HEK293 (cell line): ENCODE measurements around the gene BACH2.

ENCODE experiments used
- GLI4 ChIP-seq: fragments of 450-650 bp; formaldehyde crosslinking; IDR thresholded peaks from 2 replicates; pipeline ENCODE4 v1.5.1; 2016; ENCODE audit warnings: missing biosample characterization, missing genetic modification characterization
- IKZF3 ChIP-seq: fragments of 450-650 bp; IDR thresholded peaks from 2 replicates; pipeline ENCODE4 v1.5.0; 2018; ENCODE audit warnings: missing biosample characterization, mild to moderate bottlenecking, missing genetic modification characterization, moderate library complexity
- KLF16 ChIP-seq: fragments of 450-650 bp; formaldehyde crosslinking; IDR thresholded peaks from 2 replicates; pipeline ENCODE4 v1.5.1; 2017; ENCODE audit warnings: missing biosample characterization, missing genetic modification characterization
- KLF9 ChIP-seq: fragments of 450-650 bp; formaldehyde crosslinking; IDR thresholded peaks from 2 replicates; pipeline ENCODE4 v1.5.1; 2016; ENCODE audit warnings: missing biosample characterization, missing genetic modification characterization, low read depth
- OSR2 ChIP-seq: fragments of 450-650 bp; formaldehyde crosslinking; IDR thresholded peaks from 2 replicates; pipeline ENCODE4 v1.5.1; 2016; ENCODE audit warnings: missing biosample characterization, missing genetic modification characterization
- SALL2 ChIP-seq: fragments of 450-650 bp; formaldehyde crosslinking; IDR thresholded peaks from 2 replicates; pipeline ENCODE4 v1.5.0; 2017; ENCODE audit warnings: missing biosample characterization, mild to moderate bottlenecking, missing genetic modification characterization, borderline replicate concordance
- SCRT2 ChIP-seq: fragments of 450-650 bp; formaldehyde crosslinking; IDR thresholded peaks from 2 replicates; pipeline ENCODE4 v1.5.1; 2016; ENCODE audit warnings: missing biosample characterization, missing genetic modification characterization
- SP3 ChIP-seq: fragments of 450-650 bp; formaldehyde crosslinking; IDR thresholded peaks from 2 replicates; pipeline ENCODE4 v1.5.1; 2016; ENCODE audit warnings: missing biosample characterization, missing genetic modification characterization
- ZBTB8A ChIP-seq: fragments of 450-650 bp; formaldehyde crosslinking; IDR thresholded peaks from 2 replicates; pipeline ENCODE4 v1.5.1; 2016; ENCODE audit warnings: missing biosample characterization, missing genetic modification characterization
- ZFP69B ChIP-seq: fragments of 450-650 bp; formaldehyde crosslinking; IDR thresholded peaks from 2 replicates; pipeline ENCODE4 v1.5.1; 2016; ENCODE audit warnings: missing biosample characterization, missing genetic modification characterization
- ZIC2 ChIP-seq: fragments of 450-650 bp; formaldehyde crosslinking; IDR thresholded peaks from 2 replicates; pipeline ENCODE4 v1.5.1; 2016; ENCODE audit warnings: missing biosample characterization, missing genetic modification characterization
- ZNF138 ChIP-seq: fragments of 450-650 bp; formaldehyde crosslinking; IDR thresholded peaks from 2 replicates; pipeline ENCODE4 v1.5.1; 2016; ENCODE audit warnings: missing biosample characterization, missing genetic modification characterization, borderline replicate concordance
- ZNF140 ChIP-seq: fragments of 450-650 bp; formaldehyde crosslinking; IDR thresholded peaks from 2 replicates; pipeline ENCODE4 v1.5.1; 2016; ENCODE audit warnings: missing biosample characterization, missing genetic modification characterization
- ZNF214 ChIP-seq: fragments of 450-650 bp; formaldehyde crosslinking; IDR thresholded peaks from 2 replicates; pipeline ENCODE4 v1.5.1; 2017; ENCODE audit warnings: missing biosample characterization, mild to moderate bottlenecking, missing genetic modification characterization, borderline replicate concordance
- ZNF366 ChIP-seq: fragments of 450-650 bp; formaldehyde crosslinking; conservative IDR thresholded peaks from 2 replicates; pipeline ENCODE4 v1.5.1; 2016; ENCODE audit warnings: missing biosample characterization, missing genetic modification characterization
- ZNF394 ChIP-seq: fragments of 450-650 bp; formaldehyde crosslinking; IDR thresholded peaks from 2 replicates; pipeline ENCODE4 v1.5.1; 2016; ENCODE audit warnings: missing biosample characterization, missing genetic modification characterization, mild to moderate bottlenecking, moderate library complexity, borderline replicate concordance
- ZNF423 ChIP-seq: fragments of 450-650 bp; formaldehyde crosslinking; IDR thresholded peaks from 2 replicates; pipeline ENCODE4 v1.5.1; 2016; ENCODE audit warnings: missing biosample characterization, missing genetic modification characterization
- ZNF510 ChIP-seq: fragments of 450-650 bp; formaldehyde crosslinking; IDR thresholded peaks from 2 replicates; pipeline ENCODE4 v1.5.1; 2018; ENCODE audit warnings: mild to moderate bottlenecking, missing genetic modification characterization, missing biosample characterization; ENCODE audit not compliant: insufficient replicate concordance
- ZNF530 ChIP-seq: fragments of 450-650 bp; formaldehyde crosslinking; IDR thresholded peaks from 2 replicates; pipeline ENCODE4 v1.5.1; 2016; ENCODE audit warnings: low read depth, missing biosample characterization, missing genetic modification characterization
- ZNF544 ChIP-seq: fragments of 450-650 bp; formaldehyde crosslinking; IDR thresholded peaks from 2 replicates; pipeline ENCODE4 v1.5.0; 2017; ENCODE audit warnings: missing biosample characterization, missing genetic modification characterization
- ZNF560 ChIP-seq: fragments of 450-650 bp; formaldehyde crosslinking; IDR thresholded peaks from 2 replicates; pipeline ENCODE4 v1.5.1; 2017; ENCODE audit warnings: missing biosample characterization, missing genetic modification characterization, borderline replicate concordance
- ZNF677 ChIP-seq: fragments of 450-650 bp; IDR thresholded peaks from 2 replicates; pipeline ENCODE4 v1.5.0; 2018; ENCODE audit warnings: missing biosample characterization, mild to moderate bottlenecking, missing genetic modification characterization, moderate library complexity
- TF ChIP-seq, protein P1 (sequence below): fragments of 450-650 bp; formaldehyde crosslinking; IDR thresholded peaks from 2 replicates; pipeline ENCODE4 v1.5.1; 2017; ENCODE audit warnings: missing biosample characterization, missing genetic modification characterization
- TF ChIP-seq, protein P2 (sequence below): fragments of 450-650 bp; formaldehyde crosslinking; IDR thresholded peaks from 2 replicates; pipeline ENCODE4 v1.5.1; 2016; ENCODE audit warnings: missing biosample characterization, missing genetic modification characterization
- TF ChIP-seq, protein P3 (sequence below): fragments of 450-650 bp; formaldehyde crosslinking; IDR thresholded peaks from 2 replicates; pipeline ENCODE4 v1.5.1; 2016; ENCODE audit warnings: missing biosample characterization, missing genetic modification characterization
- TF ChIP-seq, protein P4 (sequence below): fragments of 450-650 bp; formaldehyde crosslinking; IDR thresholded peaks from 2 replicates; pipeline ENCODE4; 2016; ENCODE audit warnings: missing biosample characterization, missing genetic modification characterization
- TF ChIP-seq, protein P5 (sequence below): fragments of 450-650 bp; formaldehyde crosslinking; IDR thresholded peaks from 2 replicates; pipeline ENCODE4 v1.5.1; 2016; ENCODE audit warnings: missing biosample characterization, missing genetic modification characterization
- TF ChIP-seq, protein P6 (sequence below): fragments of 450-650 bp; formaldehyde crosslinking; IDR thresholded peaks from 2 replicates; pipeline ENCODE4 v1.5.1; 2016; ENCODE audit warnings: missing biosample characterization, missing genetic modification characterization, borderline replicate concordance

Gene BACH2

DNA sequence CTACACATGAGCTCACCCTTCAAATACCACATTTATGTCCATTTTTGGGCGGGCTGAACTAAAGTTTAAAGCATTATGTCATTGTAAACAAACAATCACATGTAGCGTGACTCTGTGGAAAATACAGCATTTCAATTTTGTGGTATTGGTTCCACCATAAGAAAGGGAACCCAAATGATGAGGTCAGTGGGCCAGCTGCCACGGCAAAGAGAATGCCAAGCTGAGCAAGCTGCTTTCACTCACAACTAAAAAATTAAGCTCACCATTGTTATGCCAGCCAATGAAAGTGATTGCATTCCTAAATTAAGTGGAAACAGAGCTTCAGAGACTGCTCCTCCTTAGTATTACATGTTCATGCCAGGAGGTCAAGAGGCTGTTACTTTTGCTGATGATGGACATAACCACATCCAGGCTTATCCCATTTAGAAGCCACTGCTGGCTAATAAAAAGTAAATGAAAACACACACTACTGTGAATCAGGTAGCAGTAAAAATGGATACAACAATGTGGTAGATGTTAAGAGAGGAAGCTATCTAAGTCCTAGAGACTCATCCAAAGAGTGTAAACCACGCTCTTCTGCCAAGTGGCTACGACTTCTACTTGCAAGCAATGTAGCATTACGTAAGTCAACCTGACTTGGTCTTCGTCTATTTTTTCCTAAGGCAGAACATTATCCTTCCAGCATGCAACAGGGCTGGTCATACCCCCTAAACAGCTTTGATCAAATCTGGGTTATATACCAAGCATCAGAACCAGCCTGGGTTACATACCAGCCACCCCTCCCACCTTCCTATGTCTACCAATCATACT is 164.8 kb downstream of the BACH2 start (continued):
- no peak for TF ChIP-seq ZNF677 (tag by site-specific recombination)
- TF ChIP-seq, protein P1, sequence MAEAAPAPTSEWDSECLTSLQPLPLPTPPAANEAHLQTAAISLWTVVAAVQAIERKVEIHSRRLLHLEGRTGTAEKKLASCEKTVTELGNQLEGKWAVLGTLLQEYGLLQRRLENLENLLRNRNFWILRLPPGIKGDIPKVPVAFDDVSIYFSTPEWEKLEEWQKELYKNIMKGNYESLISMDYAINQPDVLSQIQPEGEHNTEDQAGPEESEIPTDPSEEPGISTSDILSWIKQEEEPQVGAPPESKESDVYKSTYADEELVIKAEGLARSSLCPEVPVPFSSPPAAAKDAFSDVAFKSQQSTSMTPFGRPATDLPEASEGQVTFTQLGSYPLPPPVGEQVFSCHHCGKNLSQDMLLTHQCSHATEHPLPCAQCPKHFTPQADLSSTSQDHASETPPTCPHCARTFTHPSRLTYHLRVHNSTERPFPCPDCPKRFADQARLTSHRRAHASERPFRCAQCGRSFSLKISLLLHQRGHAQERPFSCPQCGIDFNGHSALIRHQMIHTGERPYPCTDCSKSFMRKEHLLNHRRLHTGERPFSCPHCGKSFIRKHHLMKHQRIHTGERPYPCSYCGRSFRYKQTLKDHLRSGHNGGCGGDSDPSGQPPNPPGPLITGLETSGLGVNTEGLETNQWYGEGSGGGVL: peak; percentile 25; the same call in 1 of the 2 replicates
- peak; percentile 35 for TF ChIP-seq SP3 (tag by site-specific recombination)
- no peak for TF ChIP-seq ZNF560
- TF ChIP-seq, protein P2, sequence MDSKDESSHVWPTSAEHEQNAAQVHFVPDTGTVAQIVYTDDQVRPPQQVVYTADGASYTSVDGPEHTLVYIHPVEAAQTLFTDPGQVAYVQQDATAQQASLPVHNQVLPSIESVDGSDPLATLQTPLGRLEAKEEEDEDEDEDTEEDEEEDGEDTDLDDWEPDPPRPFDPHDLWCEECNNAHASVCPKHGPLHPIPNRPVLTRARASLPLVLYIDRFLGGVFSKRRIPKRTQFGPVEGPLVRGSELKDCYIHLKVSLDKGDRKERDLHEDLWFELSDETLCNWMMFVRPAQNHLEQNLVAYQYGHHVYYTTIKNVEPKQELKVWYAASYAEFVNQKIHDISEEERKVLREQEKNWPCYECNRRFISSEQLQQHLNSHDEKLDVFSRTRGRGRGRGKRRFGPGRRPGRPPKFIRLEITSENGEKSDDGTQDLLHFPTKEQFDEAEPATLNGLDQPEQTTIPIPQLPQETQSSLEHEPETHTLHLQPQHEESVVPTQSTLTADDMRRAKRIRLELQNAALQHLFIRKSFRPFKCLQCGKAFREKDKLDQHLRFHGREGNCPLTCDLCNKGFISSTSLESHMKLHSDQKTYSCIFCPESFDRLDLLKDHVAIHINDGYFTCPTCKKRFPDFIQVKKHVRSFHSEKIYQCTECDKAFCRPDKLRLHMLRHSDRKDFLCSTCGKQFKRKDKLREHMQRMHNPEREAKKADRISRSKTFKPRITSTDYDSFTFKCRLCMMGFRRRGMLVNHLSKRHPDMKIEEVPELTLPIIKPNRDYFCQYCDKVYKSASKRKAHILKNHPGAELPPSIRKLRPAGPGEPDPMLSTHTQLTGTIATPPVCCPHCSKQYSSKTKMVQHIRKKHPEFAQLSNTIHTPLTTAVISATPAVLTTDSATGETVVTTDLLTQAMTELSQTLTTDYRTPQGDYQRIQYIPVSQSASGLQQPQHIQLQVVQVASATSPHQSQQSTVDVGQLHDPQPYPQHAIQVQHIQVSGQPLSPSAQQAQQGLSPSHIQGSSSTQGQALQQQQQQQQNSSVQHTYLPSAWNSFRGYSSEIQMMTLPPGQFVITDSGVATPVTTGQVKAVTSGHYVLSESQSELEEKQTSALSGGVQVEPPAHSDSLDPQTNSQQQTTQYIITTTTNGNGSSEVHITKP: peak; percentile 51
- TF ChIP-seq, protein P3, sequence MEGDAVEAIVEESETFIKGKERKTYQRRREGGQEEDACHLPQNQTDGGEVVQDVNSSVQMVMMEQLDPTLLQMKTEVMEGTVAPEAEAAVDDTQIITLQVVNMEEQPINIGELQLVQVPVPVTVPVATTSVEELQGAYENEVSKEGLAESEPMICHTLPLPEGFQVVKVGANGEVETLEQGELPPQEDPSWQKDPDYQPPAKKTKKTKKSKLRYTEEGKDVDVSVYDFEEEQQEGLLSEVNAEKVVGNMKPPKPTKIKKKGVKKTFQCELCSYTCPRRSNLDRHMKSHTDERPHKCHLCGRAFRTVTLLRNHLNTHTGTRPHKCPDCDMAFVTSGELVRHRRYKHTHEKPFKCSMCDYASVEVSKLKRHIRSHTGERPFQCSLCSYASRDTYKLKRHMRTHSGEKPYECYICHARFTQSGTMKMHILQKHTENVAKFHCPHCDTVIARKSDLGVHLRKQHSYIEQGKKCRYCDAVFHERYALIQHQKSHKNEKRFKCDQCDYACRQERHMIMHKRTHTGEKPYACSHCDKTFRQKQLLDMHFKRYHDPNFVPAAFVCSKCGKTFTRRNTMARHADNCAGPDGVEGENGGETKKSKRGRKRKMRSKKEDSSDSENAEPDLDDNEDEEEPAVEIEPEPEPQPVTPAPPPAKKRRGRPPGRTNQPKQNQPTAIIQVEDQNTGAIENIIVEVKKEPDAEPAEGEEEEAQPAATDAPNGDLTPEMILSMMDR (tag by site-specific recombination): no peak
- peak; percentile 98 for TF ChIP-seq OSR2 (tag by site-specific recombination)
- TF ChIP-seq KLF16 (tag by site-specific recombination): peak; percentile 20; the same call in 1 of the 2 replicates
- no peak for TF ChIP-seq ZNF214
- peak; percentile 92 for TF ChIP-seq ZNF366 (tag by site-specific recombination)
- no peak for TF ChIP-seq ZFP69B (tag by site-specific recombination)
- TF ChIP-seq, protein P4, sequence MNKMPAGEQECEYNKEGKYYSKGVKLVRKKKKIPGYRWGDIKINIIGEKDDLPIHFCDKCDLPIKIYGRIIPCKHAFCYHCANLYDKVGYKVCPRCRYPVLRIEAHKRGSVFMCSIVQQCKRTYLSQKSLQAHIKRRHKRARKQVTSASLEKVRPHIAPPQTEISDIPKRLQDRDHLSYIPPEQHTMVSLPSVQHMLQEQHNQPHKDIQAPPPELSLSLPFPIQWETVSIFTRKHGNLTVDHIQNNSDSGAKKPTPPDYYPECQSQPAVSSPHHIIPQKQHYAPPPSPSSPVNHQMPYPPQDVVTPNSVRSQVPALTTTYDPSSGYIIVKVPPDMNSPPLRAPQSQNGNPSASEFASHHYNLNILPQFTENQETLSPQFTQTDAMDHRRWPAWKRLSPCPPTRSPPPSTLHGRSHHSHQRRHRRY: no peak
- TF ChIP-seq ZNF423 (tag by site-specific recombination): no peak
- TF ChIP-seq ZNF544 (tag by site-specific recombination): no peak
- TF ChIP-seq ZNF530 (tag by site-specific recombination): no peak
- peak; percentile 81 for TF ChIP-seq ZNF394 (tag by site-specific recombination)
- TF ChIP-seq ZIC2 (tag by site-specific recombination): no peak
- peak; percentile 1; the same call in 1 of the 2 replicates for TF ChIP-seq ZBTB8A (tag by site-specific recombination)
- peak; percentile 68 for TF ChIP-seq SCRT2
- TF ChIP-seq SALL2: no peak
- no peak for TF ChIP-seq ZNF138
- TF ChIP-seq, protein P5, sequence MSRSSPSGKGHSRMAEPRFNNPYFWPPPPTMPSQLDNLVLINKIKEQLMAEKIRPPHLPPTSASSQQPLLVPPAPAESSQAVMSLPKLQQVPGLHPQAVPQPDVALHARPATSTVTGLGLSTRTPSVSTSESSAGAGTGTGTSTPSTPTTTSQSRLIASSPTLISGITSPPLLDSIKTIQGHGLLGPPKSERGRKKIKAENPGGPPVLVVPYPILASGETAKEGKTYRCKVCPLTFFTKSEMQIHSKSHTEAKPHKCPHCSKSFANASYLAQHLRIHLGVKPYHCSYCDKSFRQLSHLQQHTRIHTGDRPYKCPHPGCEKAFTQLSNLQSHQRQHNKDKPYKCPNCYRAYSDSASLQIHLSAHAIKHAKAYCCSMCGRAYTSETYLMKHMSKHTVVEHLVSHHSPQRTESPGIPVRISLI (tag by site-specific recombination): peak; percentile 89
- TF ChIP-seq, protein P6, sequence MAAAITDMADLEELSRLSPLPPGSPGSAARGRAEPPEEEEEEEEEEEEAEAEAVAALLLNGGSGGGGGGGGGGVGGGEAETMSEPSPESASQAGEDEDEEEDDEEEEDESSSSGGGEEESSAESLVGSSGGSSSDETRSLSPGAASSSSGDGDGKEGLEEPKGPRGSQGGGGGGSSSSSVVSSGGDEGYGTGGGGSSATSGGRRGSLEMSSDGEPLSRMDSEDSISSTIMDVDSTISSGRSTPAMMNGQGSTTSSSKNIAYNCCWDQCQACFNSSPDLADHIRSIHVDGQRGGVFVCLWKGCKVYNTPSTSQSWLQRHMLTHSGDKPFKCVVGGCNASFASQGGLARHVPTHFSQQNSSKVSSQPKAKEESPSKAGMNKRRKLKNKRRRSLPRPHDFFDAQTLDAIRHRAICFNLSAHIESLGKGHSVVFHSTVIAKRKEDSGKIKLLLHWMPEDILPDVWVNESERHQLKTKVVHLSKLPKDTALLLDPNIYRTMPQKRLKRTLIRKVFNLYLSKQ (tag by site-specific recombination): no peak
- no peak for TF ChIP-seq GLI4 (tag by site-specific recombination)
- TF ChIP-seq ZNF510 (tag by site-specific recombination): no peak
- TF ChIP-seq ZNF140 (tag by site-specific recombination): no peak
- no peak for TF ChIP-seq KLF9 (tag by site-specific recombination)
- 0 out of 2 replicates have a peak, but pooled peaks have one; percentile 55 for TF ChIP-seq IKZF3 (tag by site-specific recombination)
